Activated CD4-positive, CD25-positive, alpha-beta regulatory T cell treated with anti-CD3 and anti-CD28 coated beads, Interleukin-2, amount 50 U/mL, for 24 hours (primary cell): ENCODE results near the gene GPR25.
"Not testable (repeated sequence)": the region's sequence is repeated elsewhere in the genome, so short reads cannot be mapped to it uniquely, and the experiment has no call there.

ENCODE experiments used
- ATAC-seq, 2 donors: fragments of 150-1000 bp; cut with Tn5 transposase; one replicate each; pipeline ENCODE4 v1.10.0; 2021; ENCODE audit warnings: mild to moderate bottlenecking in 1 of 2, moderate library complexity in 1 of 2

GPR25 gene

GRCh38 chr1:200895801-200896530 lies 23.2 kb downstream of the GPR25 start:
- no peak for ATAC-seq

- ATAC-seq: no peak
These were observed 23.9 kb downstream of the GPR25 start for GRCh38 chr1:200896531-200897196.

DNA sequence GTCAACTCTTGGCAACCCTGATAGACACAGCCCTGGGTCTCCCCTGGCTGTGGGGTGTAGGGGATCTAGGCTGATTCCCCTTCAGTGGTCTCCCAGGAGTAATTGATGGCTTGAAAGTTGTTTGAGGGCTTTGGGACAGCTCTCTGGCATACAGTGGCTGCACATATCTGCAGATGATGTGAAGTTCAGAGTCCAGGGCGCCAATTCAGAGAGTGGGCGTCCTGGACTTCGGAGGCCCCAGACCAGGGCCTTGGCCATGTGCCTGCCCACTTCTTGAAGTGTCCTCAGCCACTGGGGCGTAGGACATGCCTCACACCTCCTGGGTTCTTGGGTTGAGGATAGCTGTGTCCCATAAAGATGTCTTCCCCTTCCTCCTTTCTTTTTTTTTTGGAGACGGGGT lies 24.5 kb downstream of the GPR25 start:
- no peak for ATAC-seq

- ATAC-seq: no peak
These were observed 26.2 kb downstream of the GPR25 start for GRCh38 chr1:200899015-200899386.

DNA sequence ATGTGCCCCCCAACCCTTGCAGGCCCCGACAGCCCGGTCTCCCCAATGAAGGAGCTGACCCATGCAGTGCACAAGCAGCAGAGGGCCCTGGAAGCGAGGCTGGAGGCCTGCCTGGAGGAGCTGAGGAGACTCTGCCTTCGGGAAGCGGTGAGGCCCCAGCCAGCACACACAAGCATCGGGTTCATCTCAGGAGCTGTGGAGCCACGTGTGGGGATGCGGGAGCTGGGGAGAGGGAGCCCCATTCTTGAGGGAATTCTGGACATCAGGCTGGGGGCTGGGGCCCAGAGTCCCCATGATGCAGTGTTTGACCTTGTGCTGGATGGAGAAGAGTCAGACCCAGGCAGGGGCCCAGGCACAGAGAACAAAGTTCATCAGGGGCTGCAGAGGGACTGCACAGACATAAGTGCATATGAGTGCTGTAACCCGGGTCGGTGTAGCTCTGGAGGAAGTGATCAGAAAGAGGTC lies 26.7 kb downstream of the GPR25 start:
- ATAC-seq: no peak

- ATAC-seq: no peak
These were observed 27.4 kb downstream of the GPR25 start for GRCh38 chr1:200899954-200900867.

DNA sequence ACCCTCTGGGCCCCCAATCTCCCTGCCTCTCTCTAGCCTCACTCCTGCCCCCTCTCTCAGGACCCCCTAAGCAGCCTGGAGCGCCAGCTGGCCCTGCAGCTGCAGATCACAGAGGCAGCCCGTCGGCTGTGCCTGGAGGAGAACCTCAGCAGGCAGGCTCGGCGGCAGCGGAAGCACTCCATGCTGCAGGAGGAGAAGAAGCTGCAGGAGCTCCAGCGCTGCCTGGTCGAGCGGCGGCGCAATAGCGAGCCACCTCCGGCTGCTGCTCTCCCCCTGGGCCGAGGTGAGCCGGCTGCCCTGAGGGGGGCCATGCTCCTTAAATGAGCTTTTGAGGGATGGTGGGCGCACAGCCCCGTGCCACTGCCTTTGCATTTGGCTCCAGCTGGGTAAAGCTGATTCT lies 28.1 kb downstream of the GPR25 start:
- ATAC-seq: no peak

- ATAC-seq: no peak
These were observed 28.6 kb downstream of the GPR25 start for GRCh38 chr1:200901350-200901749.

DNA sequence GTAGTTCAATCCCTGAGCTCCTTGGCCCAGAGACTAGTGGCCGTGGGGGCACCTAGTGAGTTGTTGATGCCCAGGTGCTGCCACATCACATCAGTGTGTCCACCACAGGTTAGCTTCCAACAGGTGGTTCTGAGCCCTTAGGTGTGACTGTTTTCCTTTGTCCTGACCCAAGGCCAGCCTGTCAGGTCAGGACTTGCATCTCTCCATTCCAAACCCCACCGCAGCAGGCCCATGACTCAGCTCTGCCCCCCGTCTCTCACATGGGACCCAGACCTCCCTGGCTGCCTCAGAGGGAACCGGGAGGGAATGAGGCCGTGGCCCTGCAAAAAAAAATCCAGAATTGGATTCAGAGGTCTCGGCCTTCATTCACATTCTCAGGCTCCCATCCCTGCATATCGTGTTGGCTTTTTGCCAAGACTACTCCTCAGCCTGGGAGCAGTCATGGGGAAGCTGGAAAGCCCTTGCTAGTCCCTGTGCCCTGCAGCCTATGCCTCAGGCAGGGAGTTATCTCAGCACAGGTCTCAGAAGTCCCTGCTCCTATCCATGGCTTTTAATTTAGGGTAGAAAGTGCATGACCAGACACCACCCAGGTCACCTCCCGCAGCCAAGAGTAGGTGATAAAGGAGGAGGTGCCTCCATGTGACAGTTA lies 29.1 kb downstream of the GPR25 start:
- ATAC-seq: no peak

GRCh38 chr1:200903793-200904192 lies 31.0 kb downstream of the GPR25 start:
- ATAC-seq: no peak

GRCh38 chr1:200904772-200905171 lies 32.0 kb downstream of the GPR25 start:
- ATAC-seq: no peak

DNA sequence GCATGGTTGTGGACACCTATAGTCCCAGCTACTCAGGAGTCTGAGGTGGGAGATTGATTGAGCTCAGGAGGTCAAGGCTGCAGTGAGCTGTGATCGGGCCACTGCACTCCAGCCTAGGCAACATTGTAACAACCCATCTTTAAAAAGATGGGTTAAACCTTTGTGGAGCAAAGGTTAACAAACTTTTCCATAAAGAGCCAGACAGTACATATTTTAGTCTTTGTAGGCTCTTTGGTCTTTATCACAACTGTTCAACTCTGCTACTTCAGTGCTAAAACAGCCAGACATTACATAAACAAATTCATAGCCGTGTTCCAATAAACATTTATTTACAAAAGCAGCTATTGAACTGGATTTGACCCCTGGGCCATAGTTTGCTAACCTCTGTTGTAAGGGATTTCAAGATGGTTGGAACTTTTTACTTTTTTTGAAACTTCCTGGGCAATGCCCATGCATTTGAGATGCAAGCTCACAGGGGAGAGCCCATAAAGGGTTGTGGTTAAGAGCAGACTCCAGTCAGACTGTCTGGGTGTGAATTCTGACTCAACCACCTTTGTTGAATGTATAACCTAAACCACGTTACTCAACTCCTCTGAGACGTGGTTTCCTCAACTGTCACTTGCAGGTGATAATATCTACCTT lies 32.8 kb downstream of the GPR25 start:
- ATAC-seq: peak; percentile 99

- no peak for ATAC-seq
These were observed 33.7 kb downstream of the GPR25 start for GRCh38 chr1:200906491-200906890.

DNA sequence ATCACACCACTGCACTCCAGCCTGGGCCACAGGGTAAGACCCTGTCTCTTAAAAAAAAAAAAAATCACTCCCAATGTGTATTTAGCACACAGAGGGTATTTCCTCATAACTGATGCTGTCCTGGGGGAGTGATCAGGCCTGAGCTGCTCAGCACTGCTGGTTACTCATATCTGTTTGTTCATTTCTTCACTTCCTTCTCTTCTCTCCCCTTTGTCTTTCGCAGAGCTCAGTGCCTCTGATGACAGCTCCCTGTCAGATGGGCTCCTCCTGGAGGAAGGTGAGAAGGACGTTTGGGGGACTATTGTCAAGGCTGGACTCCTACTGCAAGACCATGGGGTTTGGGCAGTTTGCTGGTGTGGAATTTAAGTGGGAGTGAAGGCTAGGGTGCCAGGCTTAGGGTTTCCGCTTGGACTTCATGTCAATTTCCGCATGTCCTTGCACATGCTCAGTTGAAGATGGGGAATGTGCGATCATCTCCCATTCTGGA lies 34.9 kb downstream of the GPR25 start:
- peak in 1 of 2 donors; percentile 6 for ATAC-seq

DNA sequence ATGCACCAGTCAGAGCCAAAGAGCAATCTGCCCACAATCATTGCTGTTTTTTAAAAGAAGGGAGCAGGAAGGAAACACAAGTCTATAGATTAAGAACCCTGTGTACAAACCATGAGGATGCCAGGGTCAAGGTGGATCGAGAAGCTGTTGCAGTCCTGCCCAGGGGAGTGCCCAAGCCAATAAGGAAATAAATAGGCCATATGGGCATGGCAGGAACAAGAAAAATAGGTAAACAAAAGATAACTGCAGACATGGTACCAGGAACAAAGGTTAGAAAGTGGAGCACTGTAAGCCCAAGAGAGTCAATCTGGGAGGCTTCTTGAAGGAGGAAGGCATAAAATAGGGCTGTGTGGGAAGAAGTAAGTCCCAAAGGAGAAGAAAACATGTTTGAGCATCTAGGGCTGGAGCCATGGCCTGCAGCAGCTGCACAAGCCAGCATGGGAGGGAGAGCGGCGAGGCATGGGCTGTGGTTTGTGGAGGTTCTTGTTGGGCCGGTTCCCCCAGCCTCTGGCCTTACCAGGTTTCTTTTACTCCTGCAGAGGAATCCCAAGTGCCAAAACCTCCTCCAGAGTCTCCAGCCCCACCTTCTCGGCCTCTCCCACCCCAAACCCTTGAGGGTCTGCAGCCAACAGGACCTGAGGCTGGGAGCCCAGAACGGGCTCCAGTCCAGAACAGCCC lies 35.5 kb downstream of the GPR25 start:
- no peak for ATAC-seq

DNA sequence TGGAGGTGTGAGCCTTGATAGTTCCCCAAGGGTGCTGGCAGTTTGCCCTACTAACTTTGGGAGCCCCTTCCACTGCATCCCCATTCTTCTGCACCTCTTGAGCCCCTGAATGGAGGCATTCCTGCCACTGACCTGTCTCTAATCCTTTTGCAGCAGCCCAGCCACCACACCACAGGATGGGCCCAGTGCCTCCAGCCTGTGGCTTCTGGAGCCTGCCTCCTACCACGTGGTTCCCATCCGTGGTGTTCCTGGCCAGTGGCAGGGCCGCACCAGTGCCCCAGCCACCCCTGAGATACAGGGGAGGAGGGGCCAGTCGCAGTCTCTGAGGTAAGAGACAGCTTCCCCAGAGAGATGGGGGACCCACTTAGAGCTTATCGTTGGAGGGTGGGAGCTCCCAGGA lies 36.3 kb downstream of the GPR25 start:
- ATAC-seq: no peak

DNA sequence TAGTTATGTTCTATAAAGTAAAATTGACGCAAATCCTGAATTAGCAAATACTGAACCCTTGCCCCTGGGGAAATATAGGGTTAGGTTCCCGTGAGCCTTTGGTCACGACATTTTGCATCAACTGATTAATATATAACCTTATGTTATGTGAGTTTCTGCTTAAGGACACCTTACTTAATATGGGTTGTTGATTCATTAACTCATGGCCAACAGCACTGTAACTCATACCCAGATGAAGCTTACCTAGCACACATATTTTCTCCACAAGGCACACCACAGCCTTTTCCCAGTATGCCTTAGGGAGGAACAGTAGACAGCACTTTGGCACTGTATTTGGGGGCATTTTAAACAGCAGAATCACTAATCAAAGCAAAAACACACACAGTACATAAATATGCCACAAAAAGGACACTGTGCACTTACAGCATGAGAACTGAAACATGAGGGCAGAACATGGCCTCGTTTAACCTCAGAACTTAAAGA lies 37.0 kb downstream of the GPR25 start:
- no peak for ATAC-seq

DNA sequence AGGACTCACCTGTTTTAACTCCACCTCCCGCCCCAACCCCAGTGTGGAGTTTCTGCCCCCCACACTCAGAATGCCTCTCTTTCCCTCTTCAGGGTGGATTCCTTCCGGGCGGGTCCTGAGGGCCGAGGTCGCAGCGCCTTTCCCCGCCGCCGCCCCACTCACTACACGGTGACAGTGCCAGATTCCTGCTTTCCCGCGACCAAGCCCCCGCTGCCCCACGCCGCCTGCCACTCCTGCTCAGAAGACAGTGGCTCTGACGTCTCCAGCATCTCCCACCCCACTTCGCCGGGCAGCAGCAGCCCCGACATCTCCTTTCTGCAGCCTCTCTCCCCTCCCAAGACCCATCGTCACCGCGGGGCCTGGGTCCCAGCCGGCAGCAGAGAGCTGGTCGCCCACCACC lies 38.6 kb downstream of the GPR25 start:
- ATAC-seq: no peak

GRCh38 chr1:200911936-200912335 lies 39.2 kb downstream of the GPR25 start:
- ATAC-seq: not testable (repeated sequence)

GRCh38 chr1:200912737-200913407 lies 40.1 kb downstream of the GPR25 start:
- no peak for ATAC-seq

DNA sequence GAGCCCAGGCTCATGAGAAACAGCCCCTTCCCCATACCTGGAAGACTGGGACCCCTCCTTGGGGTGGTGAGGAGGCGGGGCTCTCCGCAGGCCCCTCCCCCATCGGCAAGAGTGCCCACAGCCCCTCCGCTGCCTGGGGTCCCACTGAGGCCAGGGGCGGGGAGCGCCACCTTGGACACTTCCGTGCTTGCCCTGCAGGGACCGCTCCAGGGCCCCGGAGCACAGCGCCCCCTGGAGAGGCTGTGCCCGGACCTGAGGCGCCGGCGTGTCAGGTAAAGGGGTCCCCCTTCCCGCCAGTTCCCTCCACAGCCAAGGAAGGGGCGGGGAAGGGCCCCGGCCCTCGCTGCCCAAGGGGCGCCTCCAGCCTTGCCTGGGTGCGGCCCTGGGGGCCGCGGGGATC lies 43.4 kb downstream of the GPR25 start:
- no peak for ATAC-seq
